Left cardiac atrium (tissue), 4 donors: ENCODE measurements around the gene DGKG. TPM values are rescaled to one million over a fixed set of nuclear protein-coding genes. Genes with fewer than 3 reads are reported as not detected.

Experiments
- ATAC-seq, 2 donors: fragments of 200-7000 bp; cut with Tn5 transposase; one replicate each; pipeline ENCODE4 v1.9.1; 2020; ENCODE audit warnings: mild to moderate bottlenecking in 2 of 2, moderate library complexity in 2 of 2
- DNase-seq: peaks from one replicate; pipeline ENCODE4 v3.0.0-alpha.2; 2020
- intact Hi-C, 2 donors: fragments of 100-400 bp; cut with DNase I; formaldehyde crosslinking; loops; one replicate each; pipeline versions ENCODE4 v1.14.1 to v1.15.1; 2022 to 2023
- total RNA-seq, 2 donors: library from RNA; stranded (reverse); fragmentation: NEBNext Ultra II Directional; extraction: Animal tissue kit (Norgen Biotek cat#: 25700); gene quantifications; one replicate each; pipeline ENCODE4 v1.2.1, GENCODE V29; 2021
- donor health status: DM: no; HTN: yes; CAD: no.
- donor health status: DM: no; HTN: yes; CAD: no; lungs with severe emphysema.
- donor health status: DM: yes; HTN: yes; CAD: no.
- donor health status: Dilated cardiomyopathy.

Gene DGKG
- total RNA-seq, 2 donors from 2014 or later: 13.3 to 23.4 TPM

DNA sequence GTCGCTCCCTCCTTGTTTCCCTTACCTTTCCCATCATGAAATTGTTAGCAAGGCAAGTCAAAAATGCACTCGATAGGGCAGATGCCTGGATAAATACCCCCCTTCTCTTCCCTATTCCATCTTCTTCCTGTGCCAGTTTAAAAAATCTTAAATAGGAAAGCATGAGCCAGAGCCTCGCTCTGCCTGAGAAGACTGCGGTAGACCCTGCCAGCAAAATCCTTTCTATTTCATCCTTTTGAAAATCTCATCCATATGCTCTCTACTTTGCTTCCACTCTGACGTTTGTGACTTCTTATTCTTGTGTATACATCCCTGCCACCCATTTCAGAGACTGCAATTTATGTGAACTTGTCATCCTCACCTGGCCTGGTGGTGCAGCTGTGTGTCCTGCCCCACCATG, 138.6 kb downstream of the DGKG start:
- intact Hi-C loops: no loop called here
- DNase-seq: no peak
- ATAC-seq: no peak

DNA sequence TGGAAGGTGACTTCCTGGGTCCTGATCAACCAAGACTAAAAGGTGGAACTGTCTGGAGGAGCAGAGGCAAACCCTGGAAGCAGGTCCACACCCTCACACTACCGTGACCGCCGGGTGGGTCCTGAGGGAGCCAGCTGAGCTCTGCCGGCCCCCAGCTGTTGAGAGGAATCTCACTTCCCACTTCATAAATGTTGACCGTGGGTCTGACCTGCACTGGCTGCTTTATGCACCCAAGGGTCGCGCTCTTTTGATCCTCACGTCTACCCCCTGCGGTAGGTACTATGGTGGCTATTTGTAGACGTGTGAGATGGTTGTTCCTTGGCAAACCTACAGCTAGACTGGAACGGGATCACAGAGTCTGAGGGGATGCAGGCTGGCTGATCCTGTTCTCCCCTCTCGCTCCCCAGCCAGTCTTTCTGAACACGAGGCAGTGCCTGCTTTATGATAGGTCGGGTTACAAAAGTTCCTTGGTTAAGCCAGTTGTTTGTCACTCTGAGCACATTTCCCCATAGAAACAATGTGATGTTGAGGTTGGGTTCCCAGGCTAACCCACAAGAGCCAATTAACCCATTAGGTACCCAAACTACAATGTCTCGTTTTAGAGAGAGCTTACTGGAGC, 140.2 kb downstream of the DGKG start:
- ATAC-seq (peak in 1 of 2 donors; percentile 31), DNase-seq (no peak)
- intact Hi-C loops: no loop called here

GRCh38 chr3:186220911-186221645, 141.0 kb downstream of the DGKG start:
- ATAC-seq (peak; percentile 29 to 56), DNase-seq (no peak)
- intact Hi-C loops: no loop called here

GRCh38 chr3:186220365-186220764, 141.7 kb downstream of the DGKG start:
- intact Hi-C loops: no loop called here
- DNase-seq (no peak), ATAC-seq (peak in 1 of 2 donors; percentile 10)

GRCh38 chr3:186219211-186219638, 142.8 kb downstream of the DGKG start:
- no peak for DNase-seq
- ATAC-seq: peak; percentile 75 to 78
- intact Hi-C loops: no loop called here

GRCh38 chr3:186218421-186218820, 143.6 kb downstream of the DGKG start:
- ATAC-seq: no peak
- intact Hi-C loops: no loop called here
- DNase-seq: no peak

DNA sequence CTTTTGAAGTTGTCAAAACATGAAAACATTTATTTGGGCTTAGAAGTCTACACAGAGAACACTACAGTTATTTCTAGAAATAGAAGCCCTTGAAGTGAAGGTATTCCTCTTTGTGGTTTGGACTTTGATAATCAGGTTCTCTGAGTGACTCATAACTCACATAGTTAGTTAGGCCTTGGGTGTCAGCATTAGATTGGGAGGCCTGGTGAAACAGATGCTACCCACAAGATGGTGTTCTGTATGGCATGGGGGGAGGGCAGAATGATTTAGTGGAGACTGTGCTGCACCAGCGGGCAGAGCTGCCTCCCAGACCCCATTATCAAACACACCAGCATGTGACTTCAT, 144.2 kb downstream of the DGKG start:
- intact Hi-C loops: no loop called here
- DNase-seq (no peak), ATAC-seq (peak in 1 of 2 donors; percentile 74)

- intact Hi-C loops: no loop called here
These were observed 144.9 kb downstream of the DGKG start for GRCh38 chr3:186216900-186217819.

GRCh38 chr3:186214670-186215069, 147.4 kb downstream of the DGKG start:
- intact Hi-C loops: no loop called here
- DNase-seq (no peak), ATAC-seq (no peak)

More at GRCh38 chr3:186216900-186217819, 144.9 kb downstream of the DGKG start:
- ATAC-seq: no peak
- DNase-seq: no peak

GRCh38 chr3:186213946-186214345, 148.1 kb downstream of the DGKG start:
- no peak for ATAC-seq
- intact Hi-C loops: no loop called here

GRCh38 chr3:186212611-186213010, 149.4 kb downstream of the DGKG start:
- intact Hi-C loops: no loop called here
- ATAC-seq (no peak), DNase-seq (no peak)

More at GRCh38 chr3:186213946-186214345, 148.1 kb downstream of the DGKG start:
- DNase-seq: no peak

GRCh38 chr3:186210852-186211500, 151.1 kb downstream of the DGKG start:
- ATAC-seq: no peak
- DNase-seq: no peak
- intact Hi-C loops: no loop called here

DNA sequence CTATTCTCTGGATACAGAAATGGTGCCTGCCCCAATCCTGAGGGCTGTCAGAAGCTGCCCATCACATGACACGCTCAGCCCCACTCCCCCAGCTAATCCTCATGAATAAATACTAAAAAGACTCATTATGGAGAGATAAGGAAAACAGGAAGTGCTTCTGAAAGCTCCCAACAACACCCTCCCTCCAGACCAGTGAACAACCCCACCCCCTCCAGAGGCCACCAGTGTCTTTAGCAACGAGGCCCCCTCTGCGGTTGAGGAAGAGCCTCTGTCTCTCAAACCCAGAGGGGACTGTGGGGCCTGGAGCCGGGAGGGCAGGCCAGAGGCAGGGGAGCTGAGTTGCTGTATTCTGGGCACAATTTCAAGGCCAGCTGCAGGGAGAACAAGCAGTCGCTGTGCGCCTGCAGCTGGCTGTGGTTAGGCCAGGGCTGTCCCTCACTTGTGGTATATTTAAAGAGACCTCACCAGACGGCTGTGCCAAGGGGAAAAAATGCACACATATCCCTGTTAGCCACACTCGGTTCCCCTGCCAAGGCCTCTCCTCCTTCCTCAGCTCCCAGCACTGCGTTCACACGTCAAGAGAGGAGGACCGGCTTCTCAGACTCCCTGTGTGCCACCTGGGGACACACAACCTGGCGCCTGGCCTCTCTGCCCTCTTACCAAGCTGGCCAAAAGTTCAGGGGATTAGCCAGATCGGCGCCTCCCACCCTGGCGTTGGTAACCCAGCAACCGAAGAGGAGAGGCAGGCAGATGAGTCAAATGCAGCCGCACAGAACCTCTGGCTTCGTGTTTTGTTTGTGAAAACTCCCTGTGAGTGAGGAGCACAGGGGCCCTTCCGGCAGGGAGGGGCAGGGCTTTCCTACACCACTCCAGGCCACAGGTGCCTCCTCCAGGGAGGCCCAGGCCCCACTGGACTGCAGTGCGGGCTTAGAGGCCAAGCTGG, 152.0 kb downstream of the DGKG start:
- ATAC-seq (peak; percentile 77 to 85), DNase-seq (peak; percentile 50)
- intact Hi-C loops: no loop called here

DNA sequence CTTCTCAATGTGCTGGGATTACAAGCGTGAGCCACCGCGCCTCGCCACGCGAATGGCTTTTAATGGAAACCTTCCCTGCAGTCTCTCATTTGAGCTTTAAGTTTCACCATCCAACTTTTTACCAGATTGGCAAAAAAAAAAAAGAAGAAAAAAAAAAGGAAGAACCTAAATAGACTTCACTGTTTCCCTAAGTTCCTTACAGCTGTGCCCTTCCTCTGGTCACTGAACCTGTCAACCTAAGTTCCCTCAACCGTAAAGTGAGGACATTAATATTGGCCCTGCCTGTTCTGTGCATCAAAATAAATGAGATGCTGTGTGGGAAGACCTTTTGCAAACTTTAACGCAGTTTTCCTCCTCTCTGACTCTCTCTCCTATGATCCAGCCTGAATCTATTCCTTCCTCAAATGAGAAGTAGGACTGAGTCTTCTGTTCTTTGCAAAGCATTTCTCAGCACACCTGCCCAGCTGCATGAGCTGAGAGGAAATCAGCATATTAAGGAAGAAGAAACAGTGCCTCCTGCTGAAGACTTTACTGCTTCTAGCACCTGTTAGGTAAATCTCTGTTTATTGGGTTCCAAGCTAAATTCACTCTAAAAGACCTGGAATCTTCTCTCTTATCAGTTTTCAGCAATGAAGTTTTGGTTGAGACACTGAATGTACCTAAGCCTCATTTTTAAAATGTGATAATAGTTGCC, 153.6 kb downstream of the DGKG start:
- no peak for ATAC-seq
- intact Hi-C loops: no loop called here
- no peak for DNase-seq

GRCh38 chr3:186207515-186207914, 154.5 kb downstream of the DGKG start:
- no peak for DNase-seq
- intact Hi-C loops: no loop called here
- no peak for ATAC-seq

- intact Hi-C loops: no loop called here
- DNase-seq (no peak), ATAC-seq (no peak)
These were observed 161.3 kb downstream of the DGKG start for GRCh38 chr3:186200726-186201125.

DNA sequence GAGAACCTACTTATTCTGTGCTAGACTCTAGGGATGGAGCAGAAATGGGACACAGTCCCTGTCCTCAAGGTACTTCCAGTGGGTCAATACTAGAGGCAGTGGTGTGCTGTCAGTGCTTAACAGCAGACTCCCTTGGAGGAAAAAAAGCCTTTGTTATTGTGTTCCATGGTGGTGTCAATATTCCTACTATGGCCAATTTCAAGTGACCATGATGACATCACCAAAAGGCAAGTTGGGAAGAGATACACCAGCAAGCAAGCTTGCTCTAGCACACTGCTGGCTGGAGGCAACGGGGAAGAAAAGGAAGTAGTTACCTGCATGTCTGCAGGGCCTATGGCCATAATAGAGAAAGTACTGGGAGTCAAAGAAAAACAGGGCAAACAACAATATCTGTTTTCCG, 163.6 kb downstream of the DGKG start:
- intact Hi-C loops: no loop called here
- DNase-seq (no peak), ATAC-seq (no peak)

- intact Hi-C loops: no loop called here
- no peak for DNase-seq
- no peak for ATAC-seq
These were observed 167.6 kb downstream of the DGKG start for GRCh38 chr3:186194451-186194811.
